ENCODE results near the gene EEFSEC.

The EEFSEC gene

DNA sequence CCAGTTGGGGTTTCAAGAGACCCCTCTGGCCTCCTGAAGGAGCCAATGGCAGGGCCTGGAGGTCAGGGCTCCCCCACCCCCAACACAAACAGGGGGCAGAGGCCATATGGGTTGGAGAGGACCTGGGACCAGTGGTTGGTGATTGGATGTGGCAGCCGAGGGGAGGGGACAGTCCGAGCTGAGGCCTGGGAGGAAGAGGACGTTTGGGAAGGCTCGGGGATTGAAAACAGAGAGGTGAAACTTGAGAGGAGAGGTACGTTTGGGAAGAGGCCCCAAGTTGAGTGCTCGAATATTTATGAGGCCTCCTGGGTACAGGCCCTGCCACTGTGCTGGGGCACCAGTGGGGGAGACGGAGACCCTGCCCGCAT is 259.7 kb downstream of the EEFSEC start:
- no peak overlapping the region for H3K4me3 ChIP-seq (ENCODE audit: control insufficient read depth, low read depth, low read length)
- DNase-seq (ENCODE audit: low read depth), result no peak
- TF ChIP-seq CTCF (IDR thresholded peaks at IDR 0.05; ENCODE audit: control insufficient read depth, insufficient read depth, low read depth, low read length, missing control alignments), result no peak

- DNase-seq (ENCODE audit: low read depth), result no peak
- no peak for TF ChIP-seq CTCF (IDR thresholded peaks at IDR 0.05; ENCODE audit: control insufficient read depth, insufficient read depth, low read depth, low read length, missing control alignments)
- H3K4me3 ChIP-seq (ENCODE audit: control insufficient read depth, low read depth, low read length), result no peak overlapping the region
Observed at GRCh38 chr3:128413413-128414205, 260.3 kb downstream of the EEFSEC start.

- no peak for TF ChIP-seq CTCF (IDR thresholded peaks at IDR 0.05; ENCODE audit: control insufficient read depth, insufficient read depth, low read depth, low read length, missing control alignments)
- DNase-seq (ENCODE audit: low read depth), result no peak
- H3K4me3 ChIP-seq (ENCODE audit: control insufficient read depth, low read depth, low read length), result no peak overlapping the region
Observed at GRCh38 chr3:128415200-128415772, 262.0 kb downstream of the EEFSEC start.

DNA sequence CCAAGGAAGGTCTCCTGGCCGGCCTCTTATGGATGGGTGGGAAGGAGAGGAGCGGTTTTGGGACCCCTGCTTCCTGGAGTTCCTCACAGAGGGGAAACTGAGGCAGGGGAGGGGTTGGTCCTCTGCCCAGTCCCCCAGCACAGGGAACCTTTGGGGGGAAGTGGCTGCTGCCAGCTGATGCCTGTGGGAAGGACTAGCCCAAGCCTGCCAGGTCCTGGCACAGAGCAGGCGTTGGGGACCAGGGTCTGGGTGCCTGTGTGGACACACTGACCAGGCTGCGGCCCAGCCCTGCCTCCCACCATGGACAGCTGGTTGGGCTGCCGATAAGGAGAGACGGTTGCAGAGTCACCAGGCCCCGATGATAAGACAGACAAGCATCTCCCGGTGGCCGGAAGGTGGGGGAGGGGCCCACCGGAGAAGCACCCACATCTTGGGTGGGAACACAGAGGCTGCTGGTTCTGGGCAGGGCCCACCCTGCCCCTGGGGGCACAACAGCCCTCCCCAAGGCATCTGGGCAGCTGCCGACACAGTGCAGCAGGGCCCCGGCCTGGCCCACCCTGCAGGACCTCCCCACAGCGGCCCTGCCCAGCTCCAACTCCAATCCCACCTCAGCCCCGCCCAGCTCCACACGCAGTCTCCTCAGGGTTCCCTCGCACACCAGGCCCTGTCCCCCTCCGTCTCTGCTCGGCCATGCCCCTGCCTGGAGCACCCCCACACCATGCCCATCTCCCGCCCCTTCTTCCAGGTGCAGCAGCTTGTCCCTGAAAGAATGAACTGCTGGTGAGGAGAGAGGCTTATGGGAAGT is 262.7 kb downstream of the EEFSEC start:
- TF ChIP-seq CTCF (IDR thresholded peaks at IDR 0.05; ENCODE audit: control insufficient read depth, insufficient read depth, low read depth, low read length, missing control alignments), result no peak
- no peak for DNase-seq (ENCODE audit: low read depth)
- no peak overlapping the region for H3K4me3 ChIP-seq (ENCODE audit: control insufficient read depth, low read depth, low read length)

- no peak for TF ChIP-seq CTCF (IDR thresholded peaks at IDR 0.05; ENCODE audit: control insufficient read depth, insufficient read depth, low read depth, low read length, missing control alignments)
- H3K4me3 ChIP-seq (ENCODE audit: control insufficient read depth, low read depth, low read length), result no peak overlapping the region
- DNase-seq (ENCODE audit: low read depth), result peak; percentile 52
Observed at GRCh38 chr3:128416578-128417211, 263.4 kb downstream of the EEFSEC start.

- no peak for DNase-seq (ENCODE audit: low read depth)
- no peak for TF ChIP-seq CTCF (IDR thresholded peaks at IDR 0.05; ENCODE audit: control insufficient read depth, insufficient read depth, low read depth, low read length, missing control alignments)
- no peak overlapping the region for H3K4me3 ChIP-seq (ENCODE audit: control insufficient read depth, low read depth, low read length)
Observed at GRCh38 chr3:128418900-128419299, 265.6 kb downstream of the EEFSEC start.

All from AG09309 (cell line).